HCT116 (cell line): ENCODE measurements around the gene LYVE1. TPM values are rescaled to one million over a fixed set of nuclear protein-coding genes. Genes with fewer than 3 reads are reported as not detected.

ENCODE experiments used
- ATAC-seq: fragments of 200-7000 bp; cut with Tn5 transposase; 2 replicates; pipeline ENCODE4 v1.9.1; 2020; ENCODE audit warnings: mild to moderate bottlenecking, moderate library complexity
- BruUV-seq: library from RNA; stranded (reverse); fragments of 400-500 nt; replicated peaks from 2 replicates; lab custom pipeline; 2021; lab: Mats Ljungman, UMichigan
- CTCF ChIA-PET: fragments of 300-600 bp; sonication (Branson Sonifier 250); formaldehyde crosslinking; loops from one replicate; lab custom pipeline; 2021; ENCODE audit warnings: antibody characterized with exemption; lab: Charles Lee
- POLR2A ChIA-PET: fragments of 300-600, 350-600 bp; sonication (Branson Sonifier 250); formaldehyde crosslinking; loops from one replicate; lab custom pipeline; 2021; ENCODE audit warnings: antibody characterized with exemption; lab: Charles Lee
- RAD21 ChIA-PET, 2 experiments: fragments of 300-600 bp; sonication (Branson Sonifier 250); formaldehyde crosslinking; loops; one replicate each; lab custom pipeline; 2023; ENCODE audit warnings: low total read pairs in 2 of 2; ENCODE audit not compliant: uncharacterized antibody in 2 of 2, unreplicated experiment in 2 of 2, low non-redundant PET in 1 of 2; lab: Charles Lee
- DNase-seq: peaks from one replicate; pipeline ENCODE4 v3.0.0-alpha.2; 2010; ENCODE audit warnings: low read depth, low spot score
- H2AFZ ChIP-seq: fragments of 200-600 bp; shearing (Covaris generic), sonication (generic); 2 replicates; pipeline ENCODE4 v1.6.1; 2017; ENCODE audit warnings: low read depth, mixed run types, mixed read lengths, antibody characterized with exemption, low read length; ENCODE audit not compliant: poor library complexity, severe bottlenecking
- H3K27ac ChIP-seq: 2 replicates; pipeline ENCODE4 v1.5.1; 2012; ENCODE audit warnings: low read depth, low read length
- H3K27me3 ChIP-seq: fragments of 200-600 bp; sonication (generic); 2 replicates; pipeline ENCODE4 v1.6.1; 2016; ENCODE audit warnings: mixed run types, low read length, mixed read lengths; ENCODE audit not compliant: insufficient read depth
- H3K36me3 ChIP-seq, 2 experiments: fragments of 200-500 bp in 1 of 2; fragments of 200-600 bp in 1 of 2; sonication (Bioruptor generic) in 1 of 2; sonication (generic) in 1 of 2; 2 replicates each; pipeline versions ENCODE4 v1.5.1 to v1.6.1; 2014 to 2016; ENCODE audit warnings: low read length in 2 of 2, inconsistent platforms in 1 of 2, mixed read lengths in 1 of 2, mixed run types in 1 of 2; ENCODE audit not compliant: insufficient read depth in 2 of 2, control insufficient read depth in 1 of 2
- H3K4me1 ChIP-seq, 2 experiments: fragments of 200-600 bp in 1 of 2; sonication (generic) in 1 of 2; 2 replicates each; pipeline versions ENCODE4 v1.5.1 to v1.6.1; 2012 to 2017; ENCODE audit warnings: low read length in 2 of 2, inconsistent platforms in 1 of 2, mild to moderate bottlenecking in 1 of 2, mixed read lengths in 1 of 2, mixed run types in 1 of 2, moderate library complexity in 1 of 2; ENCODE audit not compliant: insufficient read depth in 2 of 2, control insufficient read depth in 1 of 2
- H3K4me2 ChIP-seq: fragments of 200-600 bp; sonication (generic); 2 replicates; pipeline ENCODE4 v1.6.1; 2017; ENCODE audit warnings: mixed run types, low read length, mixed read lengths
- H3K4me3 ChIP-seq, 2 experiments: fragments of 200-600 bp in 1 of 2; sonication (generic) in 1 of 2; replicated peaks in 1 of 2; 2 replicates each; pipeline ENCODE4 v1.5.1; 2011 to 2016; ENCODE audit warnings: low read length in 2 of 2, control low read depth in 1 of 2, low read depth in 1 of 2, mild to moderate bottlenecking in 1 of 2, mixed read lengths in 1 of 2, mixed run types in 1 of 2
- H3K79me2 ChIP-seq: fragments of 200-600 bp; sonication (generic); 2 replicates; pipeline ENCODE4 v1.6.1; 2017; ENCODE audit warnings: mild to moderate bottlenecking, mixed run types, low read length, moderate library complexity, mixed read lengths; ENCODE audit not compliant: insufficient read depth
- H3K9ac ChIP-seq: fragments of 200-600 bp; sonication (generic); 2 replicates; pipeline ENCODE4 v1.6.1; 2016; ENCODE audit warnings: low read length, mixed read lengths
- H3K9me2 ChIP-seq: fragments of 200-600 bp; sonication (generic), shearing (Covaris generic); 2 replicates; pipeline ENCODE4 v1.6.1; 2017; ENCODE audit warnings: mixed run types, mild to moderate bottlenecking, moderate library complexity; ENCODE audit not compliant: insufficient read depth
- H3K9me3 ChIP-seq, 2 experiments: fragments of 200-500 bp in 1 of 2; fragments of 200-600 bp in 1 of 2; sonication (Bioruptor generic) in 1 of 2; sonication (generic) in 1 of 2; 2 replicates each; pipeline ENCODE4 v1.6.1; 2014 to 2017; ENCODE audit warnings: low read length in 2 of 2, mixed read lengths in 2 of 2, inconsistent platforms in 1 of 2, low read depth in 1 of 2, mild to moderate bottlenecking in 1 of 2, mixed run types in 1 of 2, moderate library complexity in 1 of 2; ENCODE audit not compliant: control insufficient read depth in 1 of 2, insufficient read depth in 1 of 2
- H4K20me1 ChIP-seq: fragments of 200-600 bp; sonication (generic), shearing (Covaris generic); 2 replicates; pipeline ENCODE4 v1.6.1; 2017; ENCODE audit warnings: mixed run types, mild to moderate bottlenecking, moderate library complexity; ENCODE audit not compliant: insufficient read depth
- ATF3 ChIP-seq: IDR thresholded peaks from 2 replicates; pipeline ENCODE4 v1.6.1; 2012
- CEBPB ChIP-seq: IDR thresholded peaks from 2 replicates; pipeline ENCODE4 v1.6.1; 2012; ENCODE audit warnings: low read depth
- EGR1 ChIP-seq: IDR thresholded peaks from 2 replicates; pipeline ENCODE4 v1.6.1; 2012; ENCODE audit warnings: low read depth
- ELF1 ChIP-seq: IDR thresholded peaks from 2 replicates; pipeline ENCODE4 v1.6.1; 2012; ENCODE audit warnings: low read depth, borderline replicate concordance
- EZH2 ChIP-seq: fragments of 200-600 bp; sonication (generic); IDR thresholded peaks from 2 replicates; pipeline ENCODE4 v1.6.1; 2017; ENCODE audit warnings: antibody characterized with exemption, mixed run types
- EZH2phosphoT487 ChIP-seq: fragments of 200-600 bp; IDR thresholded peaks from 2 replicates; pipeline ENCODE4 v1.6.1; 2018; ENCODE audit warnings: antibody characterized with exemption, borderline replicate concordance
- MAX ChIP-seq: IDR thresholded peaks from 2 replicates; pipeline ENCODE4 v1.6.1; 2012
- POLR2A ChIP-seq: IDR thresholded peaks from 2 replicates; pipeline ENCODE4 v1.7.0; 2011; ENCODE audit warnings: borderline replicate concordance; ENCODE audit not compliant: insufficient read depth, insufficient read length; ENCODE audit errors: extremely low read depth
- POLR2AphosphoS5 ChIP-seq: IDR thresholded peaks from 2 replicates; pipeline ENCODE4 v1.6.1; 2011; ENCODE audit warnings: mild to moderate bottlenecking, low read depth, low read length, moderate library complexity
- REST ChIP-seq: IDR thresholded peaks from 2 replicates; pipeline ENCODE4 v1.6.1; 2012; ENCODE audit warnings: low read depth
- SIN3A ChIP-seq: IDR thresholded peaks from 2 replicates; pipeline ENCODE4 v1.6.1; 2012; ENCODE audit warnings: low read depth
- SP1 ChIP-seq: IDR thresholded peaks from 2 replicates; pipeline ENCODE4 v1.6.1; 2012; ENCODE audit warnings: low read depth
- SRF ChIP-seq: IDR thresholded peaks from 2 replicates; pipeline ENCODE4 v1.6.1; 2012; ENCODE audit warnings: low read depth
- YY1 ChIP-seq: IDR thresholded peaks from 2 replicates; pipeline ENCODE4 v1.6.1; 2011; ENCODE audit warnings: low read length, low read depth, moderate library complexity, mild to moderate bottlenecking; ENCODE audit not compliant: insufficient replicate concordance; ENCODE audit errors: extremely low read depth
- intact Hi-C: fragments of 100-400 bp; cut with micrococcal nuclease; formaldehyde crosslinking; loops from 2 replicates; pipeline ENCODE4 v1.10.0; 2022
- total RNA-seq: library from RNA; stranded (reverse); gene quantifications from one replicate; pipeline ENCODE4 v1.2.1, GENCODE V29; 2021; ENCODE audit not compliant: unreplicated experiment

LYVE1 gene
- total RNA-seq, 1 experiment from 2014 or later: 0.34 TPM

GRCh38 chr11:10601837-10602236, 33.4 kb upstream of the LYVE1 start:
- intact Hi-C loops: no loop called here
- DNase-seq (no peak), ATAC-seq (no peak)
- Histone ChIP-seq H4K20me1 (no peaks in the 10 kb centered on the region), H3K36me3 (no peaks in the 10 kb centered on the region), H3K4me3 (no peak overlapping the region), H3K9me3 (no peaks in the 10 kb centered on the region), H3K9ac (no peak overlapping the region), H3K27me3 (no peaks in the 10 kb centered on the region), H2AFZ (no peak overlapping the region), H3K4me2 (no peak overlapping the region), H3K4me1 (peaks cover 0 to 11% of the 10 kb centered on the region in 2 experiments; a peak in 1 of 4 replicates), H3K27ac (no peak overlapping the region), H3K79me2 (no peaks in the 10 kb centered on the region), H3K9me2 (no peaks in the 10 kb centered on the region)
- POLR2A ChIA-PET: no interaction called here
- no TSS peak for BruUV-seq
- RAD21 ChIA-PET: no interaction called here
- TF ChIP-seq ATF3 (no peak), POLR2A (no peak), ELF1 (no peak), POLR2AphosphoS5 (no peak), EZH2phosphoT487 (no peak), YY1 (no peak), MAX (no peak), SIN3A (no peak), CEBPB (no peak)
- CTCF ChIA-PET: no interaction called here

- no peak for DNase-seq
- Histone ChIP-seq H3K9me3 (no peaks in the 10 kb centered on the region), H3K27ac (no peak overlapping the region), H3K79me2 (no peaks in the 10 kb centered on the region), H3K36me3 (no peaks in the 10 kb centered on the region), H3K27me3 (no peaks in the 10 kb centered on the region), H3K9ac (no peak overlapping the region), H3K4me3 (no peak overlapping the region), H3K4me1 (peaks cover 0 to 11% of the 10 kb centered on the region in 2 experiments; a peak in 1 of 4 replicates), H3K4me2 (no peak overlapping the region)
- RAD21 ChIA-PET: no interaction called here
- ATAC-seq: no peak
- no TSS peak for BruUV-seq
- TF ChIP-seq ATF3: no peak
- no peak for TF ChIP-seq MAX
- TF ChIP-seq SIN3A: no peak
- no peak for TF ChIP-seq SRF
- TF ChIP-seq REST: no peak
- no peak for TF ChIP-seq SP1
- TF ChIP-seq EZH2: no peak
- TF ChIP-seq EGR1: no peak
- TF ChIP-seq YY1: no peak
- TF ChIP-seq POLR2A: no peak
- TF ChIP-seq, all 23 proteins: peak for 0
- ChIA-PET POLR2A (no interaction called here), CTCF (interaction anchor here (1.1 kb wide), 1 partner anchor 60 kb away, joined by 3 read pairs; the partner anchor contains the start of gene RNF141)
- Histone ChIP-seq H4K20me1 (no peaks in the 10 kb centered on the region), H2AFZ (no peak overlapping the region), H3K9me2 (no peaks in the 10 kb centered on the region)
- intact Hi-C loops: no loop called here
These were observed 32.2 kb upstream of the LYVE1 start for GRCh38 chr11:10600570-10601248.
